ENCODE measurements around the gene OR4K15. TPM values are rescaled to one million over a fixed set of nuclear protein-coding genes. Genes with fewer than 3 reads are reported as not detected.
"Not testable (repeated sequence)": the region's sequence is repeated elsewhere in the genome, so short reads cannot be mapped to it uniquely, and the experiment has no call there.

Gene OR4K15
- not detected in 2 replicates for polyA plus RNA-seq (2011; rRNA removed)
- polyA minus RNA-seq (2011; rRNA and poly(A)+ RNA removed) = not detected in 2 replicates

GRCh38 chr14:19975291-19975690 lies at the start of gene OR4K15:
TSS of gene OR4K15 (plus strand) at chr14:19975591. CDS start at chr14:19975591, 0 bp downstream.
- no peaks in the 10 kb centered on the region for H3K27me3 ChIP-seq (ENCODE audit: control insufficient read depth, insufficient read depth, low read length)
- DNase-seq (ENCODE audit: low read depth, low spot score) = no peak
- ChIA-PET POLR2A (no interaction called here), CTCF (no interaction called here)
- H3K27ac ChIP-seq (ENCODE audit: low read depth, low read length) = no peak within 1 kb of the TSS
- no peak within 1 kb of the TSS for H3K4me3 ChIP-seq (ENCODE audit: low read depth, low read length)
- H3K9me3 ChIP-seq (ENCODE audit: control insufficient read depth, insufficient read depth, low read length) = no peaks in the 10 kb centered on the region
- no peak for TF ChIP-seq CTCF (IDR thresholded peaks at IDR 0.05; ENCODE audit: low read depth, low read length)

GRCh38 chr14:19930617-19931016 lies 44.8 kb upstream of the OR4K15 start, which contains the start of gene OR4K1:
TSS of gene OR4K1 (plus strand) at chr14:19930917. CDS start at chr14:19935667, 4,750 bp downstream.
- Histone ChIP-seq H3K9me3 (ENCODE audit: control insufficient read depth, insufficient read depth, low read length) (peaks cover 9% of the 10 kb centered on the region), H3K4me3 (ENCODE audit: low read depth, low read length) (no peak within 1 kb of the TSS), H3K27ac (ENCODE audit: low read depth, low read length) (no peak within 1 kb of the TSS), H3K27me3 (ENCODE audit: control insufficient read depth, insufficient read depth, low read length) (no peaks in the 10 kb centered on the region)
- ChIA-PET CTCF (no interaction called here), POLR2A (no interaction called here)
- no peak for TF ChIP-seq CTCF (IDR thresholded peaks at IDR 0.05; ENCODE audit: low read depth, low read length)
- no peak for DNase-seq (ENCODE audit: low read depth, low spot score)

GRCh38 chr14:19941668-19942067 lies 33.7 kb upstream of the OR4K15 start:
- DNase-seq (ENCODE audit: low read depth, low spot score) = no peak
- H3K4me3 ChIP-seq (ENCODE audit: low read depth, low read length) = no peak overlapping the region
- ChIA-PET POLR2A (no interaction called here), CTCF (no interaction called here)
- peaks cover 9% of the 10 kb centered on the region; the same call in 1 of the 2 replicates for H3K9me3 ChIP-seq (ENCODE audit: control insufficient read depth, insufficient read depth, low read length)
- no peak overlapping the region for H3K27ac ChIP-seq (ENCODE audit: low read depth, low read length)
- TF ChIP-seq CTCF (IDR thresholded peaks at IDR 0.05; ENCODE audit: low read depth, low read length) = no peak
- H3K27me3 ChIP-seq (ENCODE audit: control insufficient read depth, insufficient read depth, low read length) = no peaks in the 10 kb centered on the region

GRCh38 chr14:19947413-19948090 lies 27.8 kb upstream of the OR4K15 start:
- DNase-seq (ENCODE audit: low read depth, low spot score) = no peak
- CTCF ChIA-PET = no interaction called here
- no peak overlapping the region for H3K27ac ChIP-seq (ENCODE audit: low read depth, low read length)
- H3K4me3 ChIP-seq (ENCODE audit: low read depth, low read length) = no peak overlapping the region
- POLR2A ChIA-PET = no interaction called here
- TF ChIP-seq CTCF (IDR thresholded peaks at IDR 0.05; ENCODE audit: low read depth, low read length) = no peak
- H3K9me3 ChIP-seq (ENCODE audit: control insufficient read depth, insufficient read depth, low read length) = peaks cover 7% of the 10 kb centered on the region
- H3K27me3 ChIP-seq (ENCODE audit: control insufficient read depth, insufficient read depth, low read length) = no peaks in the 10 kb centered on the region

GRCh38 chr14:19949218-19949617 lies 26.2 kb upstream of the OR4K15 start:
- TF ChIP-seq CTCF (IDR thresholded peaks at IDR 0.05; ENCODE audit: low read depth, low read length) = no peak
- DNase-seq (ENCODE audit: low read depth, low spot score) = no peak
- no peaks in the 10 kb centered on the region for H3K27me3 ChIP-seq (ENCODE audit: control insufficient read depth, insufficient read depth, low read length)
- ChIA-PET CTCF (no interaction called here), POLR2A (no interaction called here)
- no peak overlapping the region for H3K27ac ChIP-seq (ENCODE audit: low read depth, low read length)
- H3K4me3 ChIP-seq (ENCODE audit: low read depth, low read length) = no peak overlapping the region
- peaks cover 7% of the 10 kb centered on the region for H3K9me3 ChIP-seq (ENCODE audit: control insufficient read depth, insufficient read depth, low read length)

GRCh38 chr14:19969735-19970134 lies 5.7 kb upstream of the OR4K15 start:
- CTCF ChIA-PET; DNase-seq (ENCODE audit: low read depth, low spot score); H3K27me3 ChIP-seq (ENCODE audit: control insufficient read depth, insufficient read depth, low read length); POLR2A ChIA-PET; H3K4me3 ChIP-seq (ENCODE audit: low read depth, low read length); H3K27ac ChIP-seq (ENCODE audit: low read depth, low read length); H3K9me3 ChIP-seq (ENCODE audit: control insufficient read depth, insufficient read depth, low read length): not testable (repeated sequence)
